ENCODE data around the gene PIK3C2A.
A peak's percentile ranks its signal among the peaks of the same experiment; 100 is the strongest.

PIK3C2A gene

DNA sequence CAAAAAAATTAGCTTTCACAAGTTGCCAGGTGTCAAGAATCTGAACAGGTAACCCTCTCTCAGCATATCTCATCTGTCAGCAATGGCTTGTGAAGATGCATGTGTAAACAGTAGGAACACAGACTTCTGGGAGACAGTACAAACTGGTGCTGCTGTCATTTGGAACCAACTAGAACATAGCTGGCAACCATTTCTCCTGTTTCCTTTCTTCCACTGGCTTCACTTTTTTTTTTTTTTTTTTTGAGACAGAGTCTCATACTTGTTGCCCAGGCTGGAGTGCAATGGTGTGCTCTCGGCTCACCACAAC lies 2.1 kb upstream of the PIK3C2A start:
- Histone ChIP-seq H3K4me1 (ENCODE audit: insufficient read depth, low read length, severe bottlenecking) (peaks cover 28% of the 10 kb centered on the region), H3K79me2 (ENCODE audit: insufficient read depth, low read length) (peaks cover 23% of the 10 kb centered on the region), H3K9me3 (ENCODE audit: low read length) (peaks cover 7% of the 10 kb centered on the region), H3K27me3 (ENCODE audit: insufficient read depth, low read length) (no peaks in the 10 kb centered on the region), H3K36me3 (ENCODE audit: insufficient read depth, low read length) (peaks cover 13% of the 10 kb centered on the region), H4K20me1 (ENCODE audit: insufficient read depth, low read length) (no peaks in the 10 kb centered on the region), H3K27ac (ENCODE audit: low read depth, low read length, poor library complexity, severe bottlenecking) (no peak overlapping the region), H2AFZ (ENCODE audit: low read length) (no peak overlapping the region), H3K4me3 (ENCODE audit: low read depth, low read length, poor library complexity, severe bottlenecking) (no peak overlapping the region), H3K9ac (ENCODE audit: low read length) (no peak overlapping the region; the same call in 1 of the 2 replicates), H3K4me2 (ENCODE audit: low read length) (peak overlapping the region; percentile 81), H3K9me2 (ENCODE audit: low read depth, low read length) (no peaks in the 10 kb centered on the region), H3F3A (ENCODE audit: insufficient read depth, low read length) (no peaks in the 10 kb centered on the region)
- TF ChIP-seq CTCF (IDR thresholded peaks at IDR 0.05; ENCODE audit: low read length) (no peak), EZH2 (IDR thresholded peaks at IDR 0.05; ENCODE audit: borderline replicate concordance, low read length) (no peak)

DNA sequence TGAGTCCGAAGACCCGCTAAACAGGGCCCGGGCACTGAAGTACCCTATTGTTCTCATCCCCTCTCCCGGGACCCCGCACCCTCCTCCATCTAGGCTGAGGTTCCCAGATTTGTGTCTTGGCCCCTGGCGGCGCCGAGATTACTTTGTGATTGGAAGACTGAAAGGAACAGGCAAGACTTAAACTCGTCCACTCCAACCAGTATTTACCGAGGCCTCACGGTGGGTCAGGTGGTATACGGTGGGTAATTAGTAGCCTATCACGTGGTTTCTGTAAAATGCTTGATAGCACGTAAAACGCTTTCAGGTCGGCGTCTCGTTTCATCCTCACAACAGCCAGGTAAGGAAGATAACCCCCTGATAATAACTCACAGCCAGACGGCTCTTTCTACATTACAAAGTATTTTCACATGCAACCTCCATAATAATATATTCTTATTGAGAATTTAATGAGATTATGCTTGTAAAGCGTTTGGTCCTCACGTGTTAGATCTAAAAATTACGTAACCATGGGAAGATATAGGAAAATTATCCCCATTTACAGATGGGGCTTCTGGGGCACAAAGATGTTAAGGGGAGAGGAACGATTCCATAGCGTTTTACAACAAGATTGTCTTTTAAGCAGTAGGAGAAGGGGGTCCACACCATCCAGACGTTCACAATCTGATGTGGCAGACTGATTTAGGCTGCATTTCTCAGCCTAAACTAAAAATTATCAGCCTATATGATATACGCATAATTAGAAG lies 642 bp upstream of the PIK3C2A start:
- Histone ChIP-seq H3K4me3 (ENCODE audit: low read depth, low read length, poor library complexity, severe bottlenecking) (peak overlapping the region; percentile 76), H3K36me3 (ENCODE audit: insufficient read depth, low read length) (peaks cover 2% of the 10 kb centered on the region; the same call in 1 of the 2 replicates), H3F3A (ENCODE audit: insufficient read depth, low read length) (no peaks in the 10 kb centered on the region), H3K9me2 (ENCODE audit: low read depth, low read length) (no peaks in the 10 kb centered on the region), H3K27me3 (ENCODE audit: insufficient read depth, low read length) (no peaks in the 10 kb centered on the region), H3K27ac (ENCODE audit: low read depth, low read length, poor library complexity, severe bottlenecking) (peak overlapping the region; percentile 73), H3K9me3 (ENCODE audit: low read length) (no peaks in the 10 kb centered on the region), H3K4me1 (ENCODE audit: insufficient read depth, low read length, severe bottlenecking) (peaks cover 28% of the 10 kb centered on the region), H3K9ac (ENCODE audit: low read length) (peak overlapping the region; percentile 89), H2AFZ (ENCODE audit: low read length) (peak overlapping the region; percentile 14; the same call in 1 of the 2 replicates), H3K79me2 (ENCODE audit: insufficient read depth, low read length) (peaks cover 31% of the 10 kb centered on the region), H3K4me2 (ENCODE audit: low read length) (peak overlapping the region; percentile 81), H4K20me1 (ENCODE audit: insufficient read depth, low read length) (no peaks in the 10 kb centered on the region)
- TF ChIP-seq EZH2 (IDR thresholded peaks at IDR 0.05; ENCODE audit: borderline replicate concordance, low read length) (no peak), CTCF (IDR thresholded peaks at IDR 0.05; ENCODE audit: low read length) (no peak)

- Histone ChIP-seq H3K4me3 (ENCODE audit: low read depth, low read length, poor library complexity, severe bottlenecking) (peak overlapping the region; percentile 76), H3K4me2 (ENCODE audit: low read length) (peak overlapping the region; percentile 81), H3K27me3 (ENCODE audit: insufficient read depth, low read length) (no peaks in the 10 kb centered on the region), H3K79me2 (ENCODE audit: insufficient read depth, low read length) (peaks cover 41% of the 10 kb centered on the region), H3K9me2 (ENCODE audit: low read depth, low read length) (no peaks in the 10 kb centered on the region), H2AFZ (ENCODE audit: low read length) (no peak overlapping the region), H4K20me1 (ENCODE audit: insufficient read depth, low read length) (no peaks in the 10 kb centered on the region), H3F3A (ENCODE audit: insufficient read depth, low read length) (no peaks in the 10 kb centered on the region), H3K9ac (ENCODE audit: low read length) (peak overlapping the region; percentile 89), H3K27ac (ENCODE audit: low read depth, low read length, poor library complexity, severe bottlenecking) (no peak overlapping the region), H3K9me3 (ENCODE audit: low read length) (no peaks in the 10 kb centered on the region), H3K4me1 (ENCODE audit: insufficient read depth, low read length, severe bottlenecking) (peaks cover 42% of the 10 kb centered on the region), H3K36me3 (ENCODE audit: insufficient read depth, low read length) (no peaks in the 10 kb centered on the region)
- no peak for TF ChIP-seq CTCF (IDR thresholded peaks at IDR 0.05; ENCODE audit: low read length)
- no peak for TF ChIP-seq EZH2 (IDR thresholded peaks at IDR 0.05; ENCODE audit: borderline replicate concordance, low read length)
Measured at GRCh38 chr11:17206463-17206862, 1.3 kb downstream of the PIK3C2A start.

Data from OCI-LY1 (cell line).